ENCODE results near the gene LRRC73. TPM values are rescaled to one million over a fixed set of nuclear protein-coding genes. Genes with fewer than 3 reads are reported as not detected.

Gene LRRC73
- total and polyA plus RNA-seq, 2 of the 8 experiments (the other 6 are each of a cell fraction or from before 2014, with no cell fraction given): 0.24 to 0.26 TPM

DNA sequence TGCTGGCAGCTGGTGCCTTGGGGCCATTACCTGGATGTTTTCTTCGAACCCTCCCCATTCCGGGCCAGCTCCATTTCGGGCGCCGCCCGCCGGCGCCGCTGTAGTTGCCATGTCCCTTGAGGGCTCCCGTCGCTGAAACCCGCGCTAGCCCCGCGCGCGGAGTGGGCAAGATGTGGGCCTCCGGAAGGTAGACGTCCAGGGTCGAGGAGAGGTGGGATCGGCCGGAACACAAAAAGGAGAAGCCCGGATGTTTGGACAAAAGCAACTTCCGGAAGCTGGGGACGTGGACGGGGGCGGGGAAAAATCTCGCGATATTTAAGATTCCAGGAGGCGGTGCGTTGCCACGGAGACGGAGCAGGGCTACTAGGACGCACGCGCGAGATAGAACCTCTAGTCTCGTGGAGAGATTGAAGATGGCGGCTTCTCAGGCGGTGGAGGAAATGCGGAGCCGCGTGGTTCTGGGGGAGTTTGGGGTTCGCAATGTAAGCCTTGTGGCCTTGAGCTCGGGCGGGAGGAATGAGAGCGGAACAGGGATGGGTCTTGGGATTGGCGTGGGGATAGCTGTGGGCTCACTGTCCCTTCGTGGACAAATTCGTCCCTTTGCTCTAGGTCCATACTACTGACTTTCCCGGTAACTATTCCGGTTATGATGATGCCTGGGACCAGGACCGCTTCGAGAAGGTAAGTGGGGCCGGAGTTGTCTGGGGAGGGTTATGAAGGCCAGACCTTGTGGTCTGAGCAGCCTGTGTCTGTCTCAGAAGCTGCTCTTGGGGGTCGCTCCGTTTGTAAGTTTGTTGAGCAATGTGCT is 6.8 kb upstream of the LRRC73 start, which contains the start of the genes POLR1C and YIPF3:
TSS of gene POLR1C (plus strand) at position 393 of the 808 bp plus-strand sequence. CDS start at position 414, 21 bp downstream.
TSS of gene YIPF3 (minus strand) at position 230 of the 808 bp plus-strand sequence. CDS start at position 111, 119 bp downstream.
- CTCF ChIA-PET (ENCODE audit: partially characterized antibody): interaction anchor here (0.7 to 3.8 kb wide), 5 partner anchors 10 to 203 kb away, joined by 3 to 19 read pairs (median 3); no protein-coding TSS in a partner anchor
- Histone ChIP-seq H2BK5ac (ENCODE audit: low read depth, low read length) (peak within 1 kb of the TSS; percentile 91), H3K4me3 (ENCODE audit: extremely low read depth in 1 of 4, insufficient read depth in 2 of 4, low read depth in 3 of 4, low read length in 4 of 4) (peak within 1 kb of the TSS; percentile 86 to 100 (median 96)), H3K79me2 (ENCODE audit: control insufficient read depth in 1 of 2, insufficient read depth in 2 of 2, low read length in 2 of 2) (peaks cover 19 to 42% of the 10 kb centered on the region in 2 experiments), H2AFZ (ENCODE audit: low read length) (peak within 1 kb of the TSS; percentile 96), H3K56ac (replicated peaks; ENCODE audit: insufficient read length, low read depth, low read length) (peak within 1 kb of the TSS; percentile 24), H4K5ac (ENCODE audit: insufficient read length, low read depth, low read length) (peak within 1 kb of the TSS; percentile 49), H2AK5ac (ENCODE audit: low read depth, low read length) (peak within 1 kb of the TSS; percentile 17; the same call in 1 of the 2 replicates), H3K27ac (ENCODE audit: low read depth, low read length) (peak within 1 kb of the TSS; percentile 82), H3K4ac (replicated peaks; ENCODE audit: insufficient read length, low read depth, low read length) (peak within 1 kb of the TSS; percentile 7), H4K20me1 (replicated peaks in 1 of 2; ENCODE audit: control insufficient read depth in 1 of 2, insufficient read depth in 2 of 2, low read length in 2 of 2) (peaks cover 4 to 8% of the 10 kb centered on the region in 2 experiments), H4K8ac (ENCODE audit: extremely low read depth, insufficient read depth, low read length) (peak within 1 kb of the TSS; percentile 90; the same call in 1 of the 2 replicates), H3K27me3 (replicated peaks in 1 of 4; ENCODE audit: control insufficient read depth in 3 of 4, extremely low read depth in 1 of 4, insufficient read depth in 3 of 4, low read length in 3 of 4) (no peaks in the 10 kb centered on the region), H2BK12ac (ENCODE audit: low read depth, low read length) (peak within 1 kb of the TSS; percentile 52), H2BK20ac (ENCODE audit: low read length) (no peak within 1 kb of the TSS), H3K79me1 (ENCODE audit: low read depth, low read length) (peaks cover 12% of the 10 kb centered on the region), H3K23ac (ENCODE audit: insufficient read length) (no peak within 1 kb of the TSS), H3K14ac (ENCODE audit: insufficient read length) (no peak within 1 kb of the TSS), H2BK120ac (replicated peaks; ENCODE audit: low read depth, low read length) (no peak within 1 kb of the TSS), H4K91ac (replicated peaks; ENCODE audit: insufficient read length, low read length) (peak within 1 kb of the TSS; percentile 91), H3K36me3 (ENCODE audit: control insufficient read depth in 2 of 4, insufficient read depth in 4 of 4, low read length in 3 of 4) (peaks cover 38 to 61% (median 48%) of the 10 kb centered on the region in 4 experiments), H3K9ac (replicated peaks in 1 of 4; ENCODE audit: extremely low read depth in 1 of 4, low read depth in 3 of 4, low read length in 3 of 4) (peak within 1 kb of the TSS; percentile 93 to 98 (median 98)), H3K4me2 (ENCODE audit: insufficient read depth in 1 of 2, low read depth in 2 of 2, low read length in 2 of 2) (peak within 1 kb of the TSS; percentile 58 to 95), H3K4me1 (replicated peaks in 1 of 4; ENCODE audit: control insufficient read depth in 3 of 4, insufficient read depth in 4 of 4, low read length in 3 of 4) (peaks cover 4 to 17% (median 8%) of the 10 kb centered on the region in 4 experiments; a peak in 6 of 7 replicates), H3K18ac (ENCODE audit: extremely low read depth, low read length) (peak within 1 kb of the TSS; percentile 60), H2BK15ac (ENCODE audit: low read length) (peak within 1 kb of the TSS; percentile 9; the same call in 1 of the 2 replicates), H3K23me2 (ENCODE audit: low read depth, low read length) (peaks cover 9% of the 10 kb centered on the region), H3K9me3 (ENCODE audit: insufficient read depth in 2 of 2, low read depth in 1 of 2, low read length in 1 of 2) (no peaks in the 10 kb centered on the region)
- DNase-seq (ENCODE audit: low read depth in 1 of 2, low spot score in 2 of 2) (peak; percentile 91 to 95), FAIRE-seq (peak; percentile 39)
- WGBS, 2 experiments (ENCODE audit: extremely low coverage in 1 of 2, insufficient coverage in 1 of 2, insufficient read length in 1 of 2, insufficient replicate concordance in 2 of 2, low coverage in 1 of 2, low lambda C conversion rate in 2 of 2, missing lambda C conversion rate in 1 of 2): 1% methylated on average over 57 of the region's 57 CpGs; no CpG with 5 or more reads in 1 of the 2 experiments
- POLR2A ChIA-PET (ENCODE audit: partially characterized antibody): interaction anchor here (0.7 to 12.4 kb wide), 20 partner anchors 10 to 269 kb away, joined by 3 to 147 read pairs (median 4); partner anchors contain the start of genes GTPBP2, LRRC73, MAD2L1BP and POLH
- TF ChIP-seq CHD1 (IDR thresholded peaks at IDR 0.05; ENCODE audit: low read depth, low read length) (no peak), GTF2F1 (IDR thresholded peaks at IDR 0.05; ENCODE audit: borderline replicate concordance, low read depth, low read length) (0 out of 2 replicates have a peak, but pooled peaks have one; percentile 15), SAP30 (IDR thresholded peaks at IDR 0.05; ENCODE audit: insufficient read depth, insufficient replicate concordance, low read length) (peak; percentile 96), ZNF274 (IDR thresholded peaks at IDR 0.05; ENCODE audit: borderline replicate concordance, extremely low read depth, low read length) (no peak), CBX5 (IDR thresholded peaks at IDR 0.05; ENCODE audit: low read depth, low read length) (no peak), POLR2AphosphoS5 (IDR thresholded peaks at IDR 0.05; ENCODE audit: low read depth, low read length) (peak; percentile 88), CBX8 (IDR thresholded peaks at IDR 0.05; ENCODE audit: borderline replicate concordance, low read depth, low read length) (no peak), JUN (IDR thresholded peaks at IDR 0.05; ENCODE audit: low read depth, low read length) (no peak), RFX5 (IDR thresholded peaks at IDR 0.05; ENCODE audit: borderline replicate concordance, low read depth, low read length) (no peak)
